ENCODE measurements around the gene SH3YL1.
A peak's percentile ranks its signal among the peaks of the same experiment; 100 is the strongest.

SH3YL1 gene, protein sequence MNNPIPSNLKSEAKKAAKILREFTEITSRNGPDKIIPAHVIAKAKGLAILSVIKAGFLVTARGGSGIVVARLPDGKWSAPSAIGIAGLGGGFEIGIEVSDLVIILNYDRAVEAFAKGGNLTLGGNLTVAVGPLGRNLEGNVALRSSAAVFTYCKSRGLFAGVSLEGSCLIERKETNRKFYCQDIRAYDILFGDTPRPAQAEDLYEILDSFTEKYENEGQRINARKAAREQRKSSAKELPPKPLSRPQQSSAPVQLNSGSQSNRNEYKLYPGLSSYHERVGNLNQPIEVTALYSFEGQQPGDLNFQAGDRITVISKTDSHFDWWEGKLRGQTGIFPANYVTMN

DNA sequence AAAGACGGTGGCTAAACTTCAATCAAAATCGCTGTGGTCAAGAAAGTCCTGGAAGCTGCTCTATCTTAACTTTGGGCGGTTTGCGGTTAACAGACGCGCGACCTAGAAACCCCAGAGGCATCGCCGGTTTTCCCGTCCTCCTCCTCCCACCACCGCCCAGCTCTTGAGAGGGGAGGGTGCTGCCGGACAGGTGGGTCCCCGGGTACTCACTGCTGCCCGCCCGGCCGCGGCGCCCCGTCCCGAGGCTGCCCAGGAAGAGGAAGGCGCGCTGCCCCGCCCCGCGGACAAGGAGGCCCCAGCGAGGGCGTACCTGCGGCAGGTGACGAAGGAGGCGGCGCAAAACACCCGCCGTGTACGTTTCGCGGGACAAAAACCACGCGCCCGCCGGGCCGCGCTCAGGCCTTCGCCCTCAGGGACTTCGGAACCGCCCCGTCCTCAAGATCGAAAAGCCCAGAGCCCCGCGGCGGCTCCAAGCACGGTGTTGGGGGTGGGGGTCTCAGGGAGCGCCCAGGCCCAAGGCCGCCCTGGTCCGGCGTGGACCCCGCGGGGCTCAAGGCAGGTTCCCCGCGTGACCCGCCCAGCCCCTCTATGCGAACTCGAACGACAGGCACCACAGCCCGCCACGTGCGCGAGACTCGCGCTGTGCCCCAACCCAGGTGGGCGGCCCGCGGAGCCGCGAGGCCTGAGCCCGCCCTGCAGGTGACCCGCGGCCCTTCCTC lies at the start of gene SH3YL1:
Gene SH3YL1 (minus strand): TSS at position 259 of the 719 bp plus-strand sequence. CDS start 48 bp downstream, at position 211.
- DNase-seq = peak; percentile 42 to 72

DNA sequence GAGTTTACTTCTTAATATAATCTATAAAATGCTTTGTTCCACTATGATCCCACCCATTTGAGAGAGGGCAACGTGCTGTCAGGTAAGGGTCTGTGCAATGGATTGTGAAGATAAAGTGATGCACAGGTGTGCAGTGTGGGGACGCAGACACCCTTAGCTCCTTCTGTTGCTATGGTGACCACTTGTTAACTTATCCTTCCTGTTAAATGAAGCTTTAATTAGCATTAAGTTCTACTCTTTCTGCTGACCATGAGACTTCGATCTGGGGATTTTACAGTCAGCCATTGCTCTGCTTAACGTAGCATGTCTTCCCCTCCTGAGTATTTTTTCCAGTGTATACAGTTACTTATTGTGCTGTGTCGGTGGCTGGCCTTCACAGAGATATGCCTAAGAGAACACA lies 47.2 kb upstream of the SH3YL1 start:
- DNase-seq = no peak

DNA sequence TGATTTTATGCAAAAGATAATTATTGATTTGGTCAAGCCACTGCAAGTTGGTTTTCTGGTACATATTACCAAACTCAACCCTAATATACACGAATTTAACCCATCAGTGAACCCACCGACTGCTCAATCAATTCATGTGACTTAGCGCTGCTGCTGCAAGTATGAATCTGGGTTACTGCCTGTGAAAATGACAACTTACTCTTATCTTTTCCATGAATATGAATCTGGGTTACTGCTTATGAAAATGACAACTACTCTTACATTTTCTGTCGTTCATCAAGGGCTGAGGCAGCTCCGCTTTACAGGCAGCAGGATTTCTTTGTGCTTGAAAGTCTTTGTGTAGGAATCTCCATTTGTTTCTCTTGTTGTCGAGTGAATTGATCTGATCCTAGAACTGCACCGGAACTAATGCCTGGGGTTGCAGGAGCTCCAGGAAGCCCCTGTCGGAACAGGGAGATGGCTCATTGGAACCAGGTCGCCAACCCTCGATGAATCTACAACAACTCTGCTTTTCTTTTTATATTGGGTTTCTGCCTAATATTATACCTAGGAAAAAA lies 46.2 kb upstream of the SH3YL1 start:
- no peak for DNase-seq

DNA sequence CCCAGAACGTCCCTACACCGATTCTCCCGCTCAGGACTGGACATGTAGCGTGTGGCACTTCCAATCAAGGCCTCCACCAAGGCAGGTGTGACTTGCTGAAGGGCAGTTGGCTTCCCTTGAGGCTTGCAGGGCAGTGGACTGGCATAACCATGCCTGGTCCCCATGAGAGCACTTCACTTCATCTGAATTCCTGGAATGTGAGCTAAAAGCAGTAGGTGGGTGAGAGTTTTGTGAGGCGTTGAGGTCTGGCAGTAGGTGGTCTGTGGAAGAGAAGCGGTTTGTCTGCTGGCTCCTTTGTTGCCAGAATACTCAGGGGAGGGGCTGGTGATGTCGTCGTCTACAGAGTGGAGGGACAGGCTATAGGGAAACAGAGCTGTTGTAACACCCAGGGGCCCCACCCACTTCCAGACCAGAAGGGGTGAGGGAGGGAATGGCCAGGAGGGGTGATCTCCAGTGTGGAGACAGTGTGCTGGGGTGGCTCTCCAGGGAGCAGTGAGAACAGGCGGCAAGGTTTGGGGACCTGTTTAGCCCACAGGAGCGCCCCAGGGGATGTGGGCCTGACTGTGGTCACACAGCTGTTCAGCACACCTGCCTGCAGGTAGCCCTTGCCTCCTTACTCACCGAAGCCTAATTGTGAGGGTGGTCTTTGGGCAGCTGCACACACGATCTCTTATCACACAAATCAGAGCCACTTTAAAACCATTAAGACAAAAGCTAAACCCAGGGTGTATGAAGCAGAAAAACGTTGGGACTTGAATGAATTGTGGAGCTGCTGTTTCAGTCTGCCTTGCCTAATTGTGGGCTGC lies 45.5 kb upstream of the SH3YL1 start:
- no peak for DNase-seq

DNA sequence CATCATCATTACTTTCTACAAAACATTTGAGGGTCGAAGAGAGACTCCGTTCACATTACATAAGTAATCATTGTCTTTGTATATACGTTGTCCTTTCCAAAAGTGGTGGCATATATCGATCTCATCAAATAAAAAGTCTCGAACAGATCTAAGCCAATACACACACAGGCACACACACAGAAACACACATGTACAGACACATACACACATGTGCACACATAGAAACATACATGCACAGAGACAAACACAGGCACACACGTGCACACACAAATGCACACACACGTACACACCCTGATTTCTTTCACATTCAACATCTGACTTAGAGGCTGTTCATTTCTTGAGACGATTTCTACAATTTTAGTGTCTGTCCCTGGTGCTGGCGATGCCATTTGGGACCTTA lies 41.5 kb upstream of the SH3YL1 start:
- DNase-seq = no peak

DNA sequence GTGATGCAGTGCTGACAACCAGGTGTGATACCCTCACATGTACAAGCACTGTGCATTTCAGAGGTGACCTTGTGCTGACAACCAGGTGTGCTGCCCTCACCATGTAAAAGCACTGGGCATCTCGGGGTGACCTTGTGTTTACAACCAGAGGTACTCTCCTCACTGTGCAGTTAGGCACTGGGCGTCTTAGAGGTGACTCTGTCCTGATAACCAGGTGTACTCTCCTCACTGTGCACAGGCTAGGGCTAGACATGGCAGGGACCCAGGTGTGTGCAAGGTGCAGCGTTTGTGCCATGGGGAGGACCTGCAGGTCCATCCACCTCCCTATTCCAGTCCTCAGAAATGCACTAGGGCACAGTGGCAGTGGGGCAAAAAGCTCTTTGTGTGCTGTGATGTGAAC lies 32.5 kb upstream of the SH3YL1 start:
- DNase-seq = no peak

DNA sequence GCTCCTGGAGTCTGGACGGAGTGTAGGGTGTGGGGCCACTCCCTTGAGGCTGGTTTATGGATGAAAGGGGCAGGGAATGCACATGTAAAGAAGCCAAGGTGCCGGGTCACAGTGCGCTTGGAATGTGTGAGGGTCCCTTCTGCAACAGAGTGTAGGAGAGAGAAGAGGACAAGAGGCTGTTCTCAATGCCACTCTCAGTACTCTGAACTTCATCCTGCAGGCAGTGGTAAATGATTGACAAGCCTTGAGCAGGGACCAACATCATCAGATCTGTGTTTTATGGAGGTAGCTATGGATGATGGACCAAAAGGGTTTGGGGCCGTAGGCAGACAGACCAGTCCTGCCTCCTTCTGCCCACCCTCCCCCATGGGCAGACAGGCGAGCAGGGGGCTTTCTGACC lies 31.3 kb upstream of the SH3YL1 start:
- DNase-seq = no peak

DNA sequence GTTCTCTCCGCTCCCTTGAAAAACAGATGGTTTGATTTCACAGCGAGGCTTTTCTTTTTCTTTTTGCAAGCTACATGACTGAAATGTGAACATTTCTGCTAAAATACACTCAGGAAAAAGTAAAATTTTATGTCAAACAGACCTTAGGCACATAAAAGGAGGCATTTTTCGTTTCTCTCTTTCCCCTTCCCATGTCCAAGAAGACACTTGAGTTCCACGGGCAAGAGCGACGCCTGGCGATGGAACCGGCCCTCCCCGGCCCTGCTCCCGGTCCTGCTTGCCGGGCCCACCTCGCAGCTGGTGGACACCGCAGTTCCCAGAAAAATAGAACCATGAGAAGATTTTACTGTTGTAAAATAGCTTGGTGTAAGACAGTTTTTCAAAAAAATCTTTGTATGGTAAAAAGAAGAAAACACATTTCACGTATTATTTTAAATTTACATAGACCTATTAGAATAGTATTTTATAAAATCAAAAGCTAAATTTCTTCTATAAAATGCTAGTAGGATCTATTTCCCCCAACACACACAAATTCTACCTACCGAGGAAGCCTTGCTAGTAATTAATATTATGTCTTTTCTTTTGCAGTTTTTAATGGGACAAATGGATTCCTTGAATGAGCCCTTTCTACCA lies 26.4 kb upstream of the SH3YL1 start:
- DNase-seq = peak; percentile 31 to 79

DNA sequence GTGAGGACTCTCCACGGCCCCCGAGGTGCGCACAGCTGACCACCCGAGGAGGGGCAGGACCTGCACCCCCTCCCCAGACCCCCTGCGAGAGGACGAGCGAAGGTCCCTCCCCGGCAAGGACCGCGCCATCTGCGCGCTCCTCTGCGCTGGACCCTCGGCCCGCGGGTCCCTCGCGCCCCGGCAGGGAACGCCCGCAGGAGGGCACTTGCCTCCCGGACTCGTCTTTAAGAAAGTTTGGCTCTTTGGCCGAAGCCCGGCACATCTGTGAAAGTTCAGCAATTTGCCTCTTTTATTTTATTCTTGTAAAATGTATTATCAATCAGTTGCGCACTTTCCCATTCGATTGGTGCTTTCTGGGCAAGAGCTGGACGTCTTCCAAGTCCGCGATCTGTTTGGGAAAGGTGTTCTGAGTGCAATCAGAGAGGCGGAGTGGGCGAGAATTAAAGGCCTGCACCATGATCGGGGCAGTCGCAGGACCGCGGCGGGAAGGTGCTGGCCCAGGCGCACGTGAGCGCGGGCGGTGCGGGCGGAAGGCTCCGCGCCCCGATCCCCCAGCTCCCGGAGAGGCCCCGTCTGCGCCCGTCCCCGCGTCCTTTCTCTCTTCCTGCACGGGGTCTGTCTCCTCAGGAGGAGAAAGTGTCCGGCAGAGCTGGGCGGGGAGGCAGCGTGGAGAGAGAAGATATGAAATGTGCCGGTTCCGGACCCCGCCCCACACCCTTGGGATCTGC lies 25.7 kb upstream of the SH3YL1 start:
- DNase-seq = peak; percentile 31 to 63

DNA sequence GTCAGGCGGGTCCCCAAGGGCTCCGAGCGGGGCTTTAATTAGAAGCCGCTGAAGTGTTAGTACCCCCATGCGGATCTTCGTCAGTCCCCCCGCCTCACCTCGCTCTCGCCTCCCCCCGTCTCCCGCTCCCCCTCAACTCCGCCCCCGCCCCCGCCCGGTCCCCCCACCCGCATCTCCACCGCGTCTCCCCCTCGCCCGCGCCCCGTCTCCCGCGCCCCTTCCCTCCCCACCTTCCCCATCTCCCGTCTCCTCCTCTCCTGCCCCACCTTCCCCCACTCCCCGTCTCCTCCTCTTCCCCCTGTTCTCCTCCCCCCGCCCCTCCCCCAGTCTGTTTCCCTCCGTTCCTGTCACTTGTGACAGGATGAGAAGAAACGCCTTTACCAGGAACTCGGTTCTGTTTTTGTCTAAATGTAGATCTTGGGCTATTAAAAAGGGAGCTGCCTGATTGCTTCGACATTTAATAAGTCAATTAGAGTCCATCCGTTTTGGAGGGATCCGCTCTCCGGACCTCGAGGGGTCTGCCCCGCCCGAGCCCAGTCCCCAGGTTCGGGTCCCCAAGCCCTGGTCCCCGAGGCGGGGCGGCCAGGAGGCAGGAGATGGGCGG lies 25.0 kb upstream of the SH3YL1 start:
- peak in 1 of 2 experiments; percentile 17 for DNase-seq

DNA sequence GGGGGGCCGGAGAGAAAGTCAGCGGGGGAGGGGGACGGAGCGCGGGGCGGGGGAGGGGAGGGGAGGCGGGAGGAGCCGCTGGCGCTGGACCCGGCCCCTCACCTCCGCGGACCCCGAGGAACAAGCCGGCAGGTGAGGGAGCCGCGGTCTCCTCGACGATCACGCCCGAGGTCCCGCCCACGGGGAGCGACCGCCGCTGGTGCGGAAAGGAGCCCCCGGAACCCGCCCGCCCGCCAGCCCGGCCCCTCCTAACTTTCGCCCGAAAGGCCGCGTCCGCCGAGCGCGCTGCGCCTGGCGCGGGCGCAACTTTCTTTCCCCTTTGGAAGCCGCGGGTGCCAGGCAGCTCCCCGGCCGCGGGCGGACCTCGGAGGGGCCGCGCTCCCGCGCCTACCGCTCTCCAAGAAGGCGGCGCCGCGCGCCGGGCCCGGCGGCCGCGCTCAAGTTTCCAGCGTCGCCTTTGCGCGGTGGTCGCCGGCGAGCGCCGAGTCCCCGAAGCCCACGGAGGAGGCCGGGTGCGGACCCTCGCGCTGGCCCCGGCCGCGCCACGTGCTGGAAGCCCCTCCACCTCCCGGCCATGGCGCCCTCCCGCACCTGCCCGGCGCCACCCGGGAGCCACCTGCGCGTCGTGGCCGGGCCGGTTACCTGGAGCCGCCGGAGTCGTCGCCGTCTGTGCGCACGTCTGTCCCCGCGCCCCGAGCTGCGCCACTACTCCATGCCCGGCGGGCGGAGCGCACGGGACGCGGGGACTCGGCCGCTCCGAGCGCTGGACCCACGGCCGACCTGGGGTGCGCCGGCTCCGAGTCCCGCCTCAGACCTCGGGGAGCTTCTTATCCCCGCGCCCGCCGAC lies 24.3 kb upstream of the SH3YL1 start, which contains the start of gene ALKAL2:
Gene ALKAL2 (minus strand): TSS at position 181 of the 847 bp plus-strand sequence. CDS start 256 bp downstream, outside the sequence.
- DNase-seq = peak in 1 of 2 experiments; percentile 26

DNA sequence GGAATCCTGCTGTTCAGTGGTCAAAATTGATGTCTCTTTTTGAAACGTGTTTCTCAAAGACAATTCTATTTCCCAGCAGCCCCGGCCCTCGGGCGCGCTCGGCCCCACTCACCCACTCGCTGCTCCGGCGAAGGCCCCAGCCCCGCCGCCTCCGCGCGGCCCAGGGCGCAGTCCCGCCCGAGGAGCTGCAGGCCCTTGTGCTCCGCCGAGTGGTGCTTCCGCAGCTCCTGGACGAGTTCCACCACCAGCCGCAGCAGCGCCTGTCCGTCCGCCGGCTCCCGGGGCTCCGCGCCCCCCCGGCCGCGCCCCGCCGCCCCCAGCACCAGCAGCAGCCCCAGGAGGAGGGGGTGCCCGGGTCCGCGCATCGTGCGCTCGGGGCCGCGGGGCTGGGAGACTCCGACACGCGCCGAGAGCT lies 23.6 kb upstream of the SH3YL1 start:
- DNase-seq = peak in 1 of 2 experiments; percentile 33

DNA sequence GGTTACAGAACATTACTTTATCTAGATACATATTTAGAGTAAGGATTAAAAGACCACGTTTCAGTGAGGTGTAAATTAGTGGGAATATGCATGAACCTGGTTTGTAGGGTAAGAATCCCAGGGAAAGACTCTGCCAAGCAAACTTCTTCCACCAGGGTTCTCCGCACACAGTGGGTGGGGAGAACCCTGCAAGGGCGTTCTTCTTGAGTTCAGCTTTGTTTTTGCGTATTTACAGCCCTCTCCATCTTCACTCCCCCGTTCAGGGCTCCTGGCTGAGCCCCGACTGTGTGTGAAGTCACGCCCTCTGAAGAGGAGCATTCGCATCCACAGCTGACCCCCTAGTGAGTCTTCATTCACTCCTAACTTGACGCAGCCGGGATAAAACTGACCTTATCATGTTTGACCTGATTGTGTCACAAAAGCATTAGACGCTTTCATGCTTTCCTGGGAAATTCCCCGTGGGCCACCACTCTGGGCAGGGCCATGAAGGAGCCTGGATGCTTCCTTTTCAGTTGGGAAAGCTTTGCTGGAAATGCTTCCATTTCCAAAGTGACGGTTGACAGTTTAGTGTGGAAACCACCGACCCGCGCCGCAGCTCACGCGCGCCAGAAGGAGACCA lies 23.1 kb upstream of the SH3YL1 start:
- no peak for DNase-seq

DNA sequence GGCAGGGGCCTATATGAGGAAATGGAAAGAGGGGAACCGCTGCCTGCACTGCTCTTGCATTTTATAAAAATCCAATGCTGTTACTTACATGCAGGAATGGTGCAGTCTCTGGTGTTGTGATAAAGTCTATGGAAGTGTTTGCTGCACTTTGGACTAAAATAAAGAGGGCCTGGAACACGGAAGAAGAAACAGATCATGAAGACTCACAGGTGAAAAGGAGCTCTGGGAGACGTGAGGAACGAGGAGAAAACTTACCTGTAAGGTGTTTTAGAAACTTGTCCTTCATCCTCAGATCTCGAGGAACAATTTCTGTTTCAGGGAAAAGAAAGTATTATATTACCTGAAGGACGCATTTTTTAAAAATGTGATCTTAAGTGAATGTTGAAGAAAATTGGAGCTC lies 22.2 kb upstream of the SH3YL1 start:
- no peak for DNase-seq

DNA sequence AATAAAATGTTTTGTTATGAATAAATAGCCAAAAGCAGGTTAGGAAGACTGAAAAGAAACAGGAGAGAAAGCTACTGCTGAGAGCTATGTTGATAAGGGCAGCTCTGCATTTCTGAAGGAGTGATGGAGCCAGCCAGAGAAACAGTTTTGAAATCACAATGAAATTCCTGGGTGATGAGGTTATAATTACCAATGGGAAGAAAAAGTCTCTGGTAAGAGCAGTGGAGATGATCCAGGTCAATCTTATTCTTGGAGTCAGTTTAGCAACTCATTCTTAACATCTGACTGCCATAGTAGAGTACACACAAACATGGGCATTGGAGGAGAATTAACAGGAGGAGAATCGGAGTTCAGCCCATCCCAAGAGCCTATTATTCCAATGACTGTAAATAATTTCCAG lies 21.7 kb upstream of the SH3YL1 start:
- DNase-seq = no peak

DNA sequence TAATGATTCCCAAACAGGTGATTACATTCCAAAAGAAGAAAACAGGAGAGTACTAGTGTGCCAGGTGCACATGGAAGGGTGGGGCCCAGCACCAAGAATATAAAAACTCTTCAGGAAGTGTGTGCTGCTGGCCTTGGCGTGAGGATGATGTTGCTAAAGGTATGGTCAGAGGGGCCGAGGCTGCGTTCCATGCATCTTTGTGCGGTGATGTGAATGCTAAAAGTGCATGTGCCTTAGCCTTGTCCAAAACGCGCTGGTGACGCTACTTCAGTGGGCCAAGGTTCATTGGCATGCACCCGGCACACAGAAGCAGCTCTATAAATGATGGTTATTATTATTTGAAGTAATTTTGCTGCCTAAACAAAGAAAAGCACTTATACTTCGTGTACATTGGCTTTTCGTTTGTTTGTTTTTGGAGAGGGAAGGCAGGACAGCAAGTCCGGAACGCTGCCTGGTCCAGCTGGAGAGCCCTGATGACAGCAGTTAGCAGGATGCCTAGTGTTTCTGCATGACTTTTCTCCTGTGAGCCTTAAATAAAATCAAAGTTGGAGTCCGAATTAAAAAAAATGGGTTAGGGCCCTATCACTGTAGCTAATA lies 21.2 kb upstream of the SH3YL1 start:
- DNase-seq = no peak

DNA sequence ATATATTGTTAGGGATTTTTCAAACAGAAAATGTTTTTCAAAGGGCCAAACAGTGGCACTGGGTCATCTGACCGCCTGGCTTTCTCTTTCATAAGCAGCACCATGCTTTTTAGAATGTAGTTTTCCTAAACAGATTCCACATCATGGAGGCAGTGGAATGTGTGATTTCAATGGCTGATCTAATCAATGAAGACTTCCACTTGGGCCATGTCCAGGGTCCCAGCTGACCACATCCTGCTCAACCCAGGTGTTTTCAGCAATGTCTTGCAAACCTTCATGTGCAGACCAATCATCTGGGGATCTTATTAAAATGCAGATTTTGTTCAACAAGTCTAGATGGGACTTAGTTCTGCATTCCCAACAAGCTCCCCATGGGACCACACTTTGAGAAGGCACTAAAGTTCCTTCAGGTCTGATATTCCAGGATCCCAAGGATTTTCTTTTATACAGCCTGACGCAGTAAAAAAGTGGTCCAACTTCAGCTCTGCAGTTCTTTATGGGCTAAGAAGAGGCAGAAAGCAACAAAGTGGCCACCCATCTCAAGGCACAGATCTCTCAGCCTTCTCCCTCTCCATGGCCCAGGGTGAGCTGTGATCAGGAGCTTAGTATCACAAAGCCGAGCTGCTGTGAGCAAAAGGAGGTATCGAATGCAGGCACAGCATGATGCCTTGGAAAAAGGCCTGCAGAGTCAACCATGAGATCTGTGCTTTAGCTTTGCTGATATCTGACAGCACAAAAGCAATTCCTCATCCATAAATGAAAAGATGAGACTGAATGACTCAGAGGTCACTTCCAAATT lies 20.4 kb upstream of the SH3YL1 start:
- no peak for DNase-seq

All from NCI-H526 (cell line).